CD4-positive, alpha-beta T cell treated with Interleukin-21 for 1 hour (primary cell): ENCODE data around the gene CD14.
"Not testable (repeated sequence)": the region's sequence is repeated elsewhere in the genome, so short reads cannot be mapped to it uniquely, and the experiment has no call there.

Experiments
- DNase-seq: peaks from one replicate; pipeline ENCODE4 v3.0.0-alpha.2; 2020

Gene CD14

DNA sequence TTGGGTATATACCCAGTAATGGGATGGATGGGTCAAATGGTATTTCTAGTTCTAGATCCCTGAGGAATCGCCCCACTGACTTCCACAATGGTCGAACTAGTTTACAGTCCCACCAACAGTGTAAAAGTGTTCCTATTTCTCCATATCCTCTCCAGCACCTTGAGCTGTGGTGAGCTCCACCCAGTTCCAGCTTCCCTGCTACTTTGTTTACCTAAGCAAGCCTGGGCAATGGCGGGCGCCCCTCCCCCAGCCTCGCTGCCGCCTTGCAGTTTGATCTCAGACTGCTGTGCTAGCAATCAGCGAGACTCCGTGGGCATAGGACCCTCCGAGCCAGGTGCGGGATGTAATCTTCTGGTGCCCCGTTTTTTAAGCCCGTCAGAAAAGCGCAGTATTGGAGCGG is 39.9 kb downstream of the CD14 start:
- DNase-seq, result not testable (repeated sequence)

DNA sequence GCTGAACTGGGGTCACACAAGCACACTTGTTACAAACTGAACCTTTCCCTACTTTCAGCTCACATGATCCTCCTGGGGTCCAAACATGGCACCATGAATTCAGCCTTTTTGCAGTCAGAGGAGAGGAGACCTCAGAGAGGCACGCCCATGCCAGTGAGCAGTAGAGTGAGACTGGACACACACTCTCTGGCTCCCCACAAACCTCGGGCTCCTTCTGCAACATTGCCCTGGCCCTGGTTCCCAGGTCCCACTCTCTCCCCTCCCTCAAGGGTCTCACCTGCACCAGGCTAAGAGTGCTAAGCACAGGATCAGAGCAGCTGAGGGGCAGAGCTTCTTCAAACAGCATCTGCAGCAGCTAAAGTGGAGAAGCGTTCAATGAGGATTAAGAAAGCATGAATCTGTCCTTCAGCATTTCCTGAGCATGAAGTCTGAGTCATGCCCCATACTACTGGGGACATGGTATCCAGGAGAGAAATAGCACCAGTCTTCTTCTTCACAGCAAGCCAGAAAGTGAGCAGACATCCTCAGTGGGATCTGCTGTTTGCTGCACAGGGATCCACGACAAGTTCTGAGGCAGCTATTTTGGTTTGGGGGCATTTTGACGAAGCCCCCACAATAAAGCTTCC is 41.1 kb downstream of the CD14 start:
- DNase-seq, result no peak

DNA sequence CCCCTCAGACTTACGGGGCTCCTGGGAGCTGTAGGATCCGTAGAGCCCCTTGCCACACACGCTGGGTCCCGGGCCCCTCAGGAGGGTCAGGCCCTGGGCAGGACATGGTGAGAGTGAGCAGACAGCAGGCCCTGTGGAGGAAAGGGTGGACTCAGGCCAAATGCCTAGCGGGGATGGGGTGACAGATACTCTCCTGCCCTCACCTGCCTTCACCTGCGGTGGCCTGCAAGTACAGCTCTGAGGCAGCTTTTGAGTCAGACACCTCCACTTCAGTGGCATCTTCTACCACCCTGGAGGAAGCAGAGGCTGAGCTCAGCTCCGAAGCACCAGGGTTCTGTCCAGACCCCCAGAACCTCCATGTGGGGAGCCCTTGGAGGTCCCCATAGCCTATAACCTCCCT is 42.1 kb downstream of the CD14 start:
- no peak for DNase-seq

DNA sequence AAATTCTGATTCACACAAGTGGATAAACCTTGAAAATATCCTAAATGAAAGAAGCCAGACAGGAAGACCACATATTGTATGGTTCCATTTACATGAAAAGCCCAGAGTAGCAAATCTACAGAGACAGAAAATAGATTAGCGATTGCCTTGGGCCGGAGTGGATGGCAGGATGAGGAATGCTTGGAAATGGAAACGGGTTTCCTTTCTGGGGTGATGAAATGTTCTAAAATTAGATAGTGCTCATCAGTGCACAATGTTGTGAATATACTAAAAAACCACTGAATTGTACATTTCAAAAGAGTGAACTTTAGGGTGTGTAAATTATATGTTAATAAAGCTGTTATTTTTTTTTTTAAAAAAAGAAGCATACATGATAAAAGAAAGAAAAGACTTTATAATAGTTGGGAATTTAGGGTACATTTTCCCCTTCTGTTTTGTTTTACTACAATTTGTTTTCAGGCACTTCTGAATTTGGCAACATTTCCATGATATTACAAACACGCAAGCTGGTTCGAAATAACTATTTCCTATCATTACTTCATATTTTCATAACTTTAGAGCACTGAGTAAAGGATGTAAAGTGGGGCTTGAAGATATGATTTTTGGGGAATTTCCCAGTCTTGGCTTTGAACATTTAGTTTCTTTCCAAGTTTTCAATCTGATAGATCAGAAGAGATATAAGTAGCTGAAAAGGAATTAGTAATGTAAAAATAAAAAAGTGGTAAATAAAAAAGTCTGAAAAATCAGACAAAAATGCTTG is 44.5 kb downstream of the CD14 start:
- DNase-seq, result no peak

DNA sequence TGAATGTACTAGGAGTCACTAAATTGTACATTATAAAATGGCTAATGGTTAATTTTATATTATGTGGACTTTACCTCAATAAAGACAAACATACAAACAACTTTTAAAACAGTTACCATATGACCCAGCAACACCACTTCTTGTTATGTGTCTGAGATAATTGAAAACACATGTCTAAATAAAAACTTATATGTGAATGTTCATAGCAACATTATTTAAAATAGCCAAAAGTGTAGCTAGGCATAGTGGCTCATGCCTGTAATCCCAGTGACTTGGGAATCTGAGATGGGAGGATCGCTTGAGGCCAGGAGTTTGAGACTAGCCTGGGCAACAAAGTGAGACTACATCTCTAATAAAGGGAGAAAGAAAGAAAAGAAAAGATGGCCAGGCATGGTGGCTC is 45.5 kb downstream of the CD14 start:
- DNase-seq, result no peak
